A549 (cell line): ENCODE data around the gene EBF3. TPM values are rescaled to one million over a fixed set of nuclear protein-coding genes. Genes with fewer than 3 reads are reported as not detected.

ENCODE experiments used
- ATAC-seq, 2 experiments: fragments of 200-7000 bp in 1 of 2; fragments of >200 bp in 1 of 2; cut with Nextera tagmentation in 1 of 2; cut with Tn5 transposase in 1 of 2; 3 replicates each; pipeline versions ENCODE4 v1.8.0 to v1.9.1; 2018 to 2020; ENCODE audit warnings: mild to moderate bottlenecking in 1 of 2, moderate library complexity in 1 of 2
- CTCF ChIA-PET: fragments of 300-600 bp; sonication (Branson Sonifier 250); formaldehyde crosslinking; extraction: SDS; loops from one replicate; lab custom pipeline; 2021; ENCODE audit warnings: antibody characterized with exemption, inconsistent platforms; lab: Yijun Ruan, JAX
- POLR2A ChIA-PET: fragments of 350-600 bp; formaldehyde crosslinking; extraction: SDS; loops from one replicate; lab custom pipeline; 2021; ENCODE audit warnings: antibody characterized with exemption, inconsistent platforms; lab: Yijun Ruan, JAX
- DNase-seq, 2 experiments: peaks; one replicate each; pipeline versions ENCODE4 v3.0.0 to v3.0.0-alpha.2; 2011 to 2016; ENCODE audit warnings: low read depth in 1 of 2, low spot score in 1 of 2
- FAIRE-seq: peaks from 2 replicates; lab custom pipeline; 2011; peaks lifted over from hg19 to GRCh38; lab: Jason Lieb, UNC
- H3K27ac ChIP-seq, 2 experiments: fragments of >200 bp; sonication (Bioruptor Twin); formaldehyde crosslinking; 3 replicates each; pipeline ENCODE4 v1.5.1; 2016 to 2017
- H3K4me1 ChIP-seq: fragments of >200 bp; sonication (Bioruptor Twin); formaldehyde crosslinking; 3 replicates; pipeline ENCODE4 v1.6.1; 2016
- H3K4me2 ChIP-seq: fragments of >200 bp; sonication (Bioruptor Twin); formaldehyde crosslinking; 3 replicates; pipeline ENCODE4 v1.6.1; 2016
- H3K4me3 ChIP-seq: fragments of >200 bp; sonication (Bioruptor Twin); formaldehyde crosslinking; 3 replicates; pipeline ENCODE4 v1.5.1; 2016
- H3K9me3 ChIP-seq: fragments of >200 bp; sonication (Bioruptor Twin); formaldehyde crosslinking; 3 replicates; pipeline ENCODE4 v1.6.1; 2016
- ATOH8 ChIP-seq: fragments of 250-450 bp; sonication (Bioruptor Pico); IDR thresholded peaks from 2 replicates; pipeline ENCODE4 v1.5.0; 2020; ENCODE audit warnings: low read depth, mild to moderate bottlenecking, moderate library complexity
- BHLHE40 ChIP-seq: IDR thresholded peaks from 2 replicates; pipeline ENCODE4 v1.6.1; 2012; ENCODE audit warnings: low read depth, low read length, inconsistent platforms
- CBX8 ChIP-seq: fragments of 200-600 bp; sonication (generic); IDR thresholded peaks from 2 replicates; pipeline ENCODE4 v1.6.1; 2016
- CEBPB ChIP-seq, 2 experiments: fragments of >200 bp in 1 of 2; sonication (Bioruptor Twin) in 1 of 2; formaldehyde crosslinking in 1 of 2; IDR thresholded peaks; 2 replicates each; pipeline ENCODE4 v1.6.1; 2012 to 2016
- CTCF ChIP-seq: fragments of >200 bp; sonication (Bioruptor Twin); formaldehyde crosslinking; IDR thresholded peaks from 3 replicates; pipeline ENCODE4 v1.5.1; 2016
- EP300 ChIP-seq, 2 experiments: fragments of >200 bp; sonication (Bioruptor Twin); formaldehyde crosslinking; IDR thresholded peaks; 2 replicates in 1 of 2; 3 replicates in 1 of 2; pipeline ENCODE4 v1.6.1; 2016 to 2017
- FOSB ChIP-seq: fragments of 250-450 bp; sonication (Bioruptor Pico); IDR thresholded peaks from 2 replicates; pipeline ENCODE4 v1.5.0; 2020; ENCODE audit warnings: mild to moderate bottlenecking, moderate library complexity
- FOSL2 ChIP-seq, 2 experiments: fragments of 450-650 bp in 1 of 2; fragments of >200 bp in 1 of 2; sonication (Bioruptor Twin) in 1 of 2; formaldehyde crosslinking; IDR thresholded peaks; 2 replicates each; pipeline versions ENCODE4 v1.5.0 to v1.6.1; 2016 to 2020; ENCODE audit warnings: mild to moderate bottlenecking in 1 of 2, moderate library complexity in 1 of 2
- HDAC2 ChIP-seq: fragments of 200-600 bp; sonication (generic); IDR thresholded peaks from 2 replicates; pipeline ENCODE4 v1.6.1; 2016
- HMGXB4 ChIP-seq: fragments of 250-450 bp; sonication (Bioruptor Pico); IDR thresholded peaks from 2 replicates; pipeline ENCODE4 v1.5.0; 2021; ENCODE audit warnings: mild to moderate bottlenecking, moderate library complexity, borderline replicate concordance
- HOXA7 ChIP-seq: fragments of 250-450 bp; sonication (Bioruptor Pico); IDR thresholded peaks from 2 replicates; pipeline ENCODE4 v1.5.0; 2020; ENCODE audit warnings: mild to moderate bottlenecking, moderate library complexity
- HOXB5 ChIP-seq: fragments of 250-450 bp; sonication (Bioruptor Pico); IDR thresholded peaks from 2 replicates; pipeline ENCODE4 v1.5.0; 2020; ENCODE audit warnings: mild to moderate bottlenecking, moderate library complexity
- JUN ChIP-seq, 2 experiments: fragments of >200 bp; sonication (Bioruptor Twin); formaldehyde crosslinking; IDR thresholded peaks; 2 replicates in 1 of 2; 3 replicates in 1 of 2; pipeline ENCODE4 v1.6.1; 2016 to 2017
- MAX ChIP-seq: IDR thresholded peaks from 2 replicates; pipeline ENCODE4 v1.6.1; 2012
- MAZ ChIP-seq: fragments of 150-350 bp; IDR thresholded peaks from 2 replicates; pipeline ENCODE4 v1.6.1; 2014; ENCODE audit warnings: antibody characterized with exemption, low read depth, low read length, borderline replicate concordance
- MYC ChIP-seq: IDR thresholded peaks from 2 replicates; pipeline ENCODE4 v1.6.1; 2012; ENCODE audit warnings: mild to moderate bottlenecking, inconsistent platforms, low read length, improper control_type of control experiment, borderline replicate concordance
- NPAS2 ChIP-seq: fragments of 250-450 bp; sonication (Bioruptor Pico); IDR thresholded peaks from 2 replicates; pipeline ENCODE4 v1.8.0; 2022; ENCODE audit warnings: mild to moderate bottlenecking, moderate library complexity, borderline replicate concordance
- POLR2AphosphoS2 ChIP-seq: conservative IDR thresholded peaks from 2 replicates; pipeline ENCODE4 v1.6.1; 2012; ENCODE audit warnings: low read length, improper control_type of control experiment, inconsistent platforms
- RAD21 ChIP-seq, 2 experiments: fragments of >200 bp in 1 of 2; sonication (Bioruptor Twin) in 1 of 2; formaldehyde crosslinking in 1 of 2; IDR thresholded peaks in 1 of 2; conservative IDR thresholded peaks in 1 of 2; 2 replicates in 1 of 2; 3 replicates in 1 of 2; pipeline ENCODE4 v1.6.1; 2012 to 2018; ENCODE audit warnings: inconsistent platforms in 1 of 2
- RARB ChIP-seq: fragments of 250-450 bp; sonication (Bioruptor Pico); IDR thresholded peaks from 2 replicates; pipeline ENCODE4 v1.8.0; 2021; ENCODE audit warnings: mild to moderate bottlenecking, moderate library complexity
- RCOR1 ChIP-seq: fragments of 150-350 bp; IDR thresholded peaks from 2 replicates; pipeline ENCODE4 v1.6.1; 2014; ENCODE audit warnings: antibody characterized with exemption, low read length, low read depth
- RFX5 ChIP-seq: fragments of 450-650 bp; IDR thresholded peaks from 2 replicates; pipeline ENCODE4 v1.7.1; 2014; ENCODE audit warnings: antibody characterized with exemption, mild to moderate bottlenecking, moderate library complexity
- SREBF2 ChIP-seq: fragments of 450-650 bp; IDR thresholded peaks from 2 replicates; pipeline ENCODE4 v1.6.1; 2014; ENCODE audit warnings: mild to moderate bottlenecking, moderate library complexity
- TFCP2L1 ChIP-seq: fragments of 250-450 bp; sonication (Bioruptor Pico); IDR thresholded peaks from 2 replicates; pipeline ENCODE4 v1.5.0; 2021; ENCODE audit warnings: mild to moderate bottlenecking
- TP53 ChIP-seq: fragments of 250-450 bp; sonication (Bioruptor Pico); IDR thresholded peaks from 2 replicates; pipeline ENCODE4 v1.5.0; 2021; ENCODE audit warnings: mild to moderate bottlenecking, moderate library complexity
- ZNF302 ChIP-seq: fragments of 250-450 bp; sonication (Bioruptor Pico); IDR thresholded peaks from 2 replicates; pipeline ENCODE4 v1.9.0; 2021; ENCODE audit warnings: inconsistent platforms, mild to moderate bottlenecking, moderate library complexity
- WGBS: methylation state at CpG from one replicate; pipeline ENCODE4 v1.1.6; 2017; ENCODE audit errors: missing lambda C conversion rate; 5-methylcytosine and 5-hydroxymethylcytosine counted together
- polyA plus RNA-seq, 4 experiments: library from polyadenylated mRNA; depleted of rRNA in 3 of 4; stranded (reverse); fragments of >200 nt; fragmentation: RNase III in 1 of 4; extraction: RNeasy Plus Mini Kit Qiagen cat#74134 plus additional on column Dnase treatment in 1 of 4; gene quantifications; 2 replicates in 3 of 4; 3 replicates in 1 of 4; pipeline ENCODE4 v1.2.3, GENCODE V29; 2011 to 2017

The EBF3 gene
- polyA plus RNA-seq, 2 of the 4 experiments (the other 2 are of a cell fraction) = 0.12 TPM; not detected in 1

- WGBS = 51% methylated on average over 21 of the region's 22 CpGs
- Histone ChIP-seq H3K4me1 (no peaks in the 10 kb centered on the region), H3K27ac (no peak overlapping the region), H3K4me3 (no peak overlapping the region), H3K9me3 (no peaks in the 10 kb centered on the region), H3K4me2 (no peak overlapping the region)
- POLR2A ChIA-PET = no interaction called here
- TF ChIP-seq HOXA7 (CRISPR knock-in tag) (no peak), FOSL2 (IDR thresholded peaks at IDR 0.05) (no peak), FOSL2 (CRISPR knock-in tag; IDR thresholded peaks at IDR 0.05) (no peak), NPAS2 (no peak), RARB (no peak), TFCP2L1 (no peak), MAZ (no peak), RAD21 (conservative IDR thresholded peaks at IDR 0.05 in 1 of 2, IDR thresholded peaks at IDR 0.05 in 1 of 2) (no peak), RFX5 (no peak), JUN (IDR thresholded peaks at IDR 0.05) (no peak), POLR2AphosphoS2 (no peak), BHLHE40 (no peak), CEBPB (IDR thresholded peaks at IDR 0.05) (no peak), TP53 (CRISPR knock-in tag) (no peak), ATOH8 (CRISPR knock-in tag) (no peak), CBX8 (no peak), CTCF (no peak), RCOR1 (no peak), MYC (no peak), HOXB5 (CRISPR knock-in tag) (no peak)
- no peak for FAIRE-seq
- CTCF ChIA-PET = no interaction called here
- ATAC-seq = no peak
- no peak for DNase-seq
Observed at GRCh38 chr10:129899276-129900130, 64.6 kb downstream of the EBF3 start.

GRCh38 chr10:129898706-129899268 is 65.3 kb downstream of the EBF3 start:
- WGBS = 60% methylated on average over 38 of the region's 38 CpGs
- TF ChIP-seq FOSB (CRISPR knock-in tag) (no peak), HMGXB4 (CRISPR knock-in tag) (no peak), POLR2AphosphoS2 (no peak), EP300 (IDR thresholded peaks at IDR 0.05) (no peak), HOXB5 (CRISPR knock-in tag) (no peak), HDAC2 (no peak), ZNF302 (no peak), MAX (no peak), RAD21 (conservative IDR thresholded peaks at IDR 0.05 in 1 of 2, IDR thresholded peaks at IDR 0.05 in 1 of 2) (no peak), SREBF2 (no peak)
- Histone ChIP-seq H3K27ac (no peak overlapping the region), H3K4me2 (no peak overlapping the region), H3K4me3 (no peak overlapping the region), H3K4me1 (no peaks in the 10 kb centered on the region), H3K9me3 (no peaks in the 10 kb centered on the region)
- no peak for FAIRE-seq
- ATAC-seq = no peak
- ChIA-PET CTCF (no interaction called here), POLR2A (no interaction called here)
- no peak for DNase-seq
